HG03521 (cell line): ENCODE results near the gene KRT71.

Experiments used
- ATAC-seq: cut with Tn5 transposase; IDR thresholded peaks from one replicate; pipeline ENCODE4 v1.9.1; 2021; ENCODE audit warnings: mild to moderate bottlenecking, moderate library complexity; ENCODE audit not compliant: unreplicated experiment

Gene KRT71

GRCh38 chr12:52539821-52540173, 13.1 kb downstream of the KRT71 start:
- ATAC-seq, result no peak

DNA sequence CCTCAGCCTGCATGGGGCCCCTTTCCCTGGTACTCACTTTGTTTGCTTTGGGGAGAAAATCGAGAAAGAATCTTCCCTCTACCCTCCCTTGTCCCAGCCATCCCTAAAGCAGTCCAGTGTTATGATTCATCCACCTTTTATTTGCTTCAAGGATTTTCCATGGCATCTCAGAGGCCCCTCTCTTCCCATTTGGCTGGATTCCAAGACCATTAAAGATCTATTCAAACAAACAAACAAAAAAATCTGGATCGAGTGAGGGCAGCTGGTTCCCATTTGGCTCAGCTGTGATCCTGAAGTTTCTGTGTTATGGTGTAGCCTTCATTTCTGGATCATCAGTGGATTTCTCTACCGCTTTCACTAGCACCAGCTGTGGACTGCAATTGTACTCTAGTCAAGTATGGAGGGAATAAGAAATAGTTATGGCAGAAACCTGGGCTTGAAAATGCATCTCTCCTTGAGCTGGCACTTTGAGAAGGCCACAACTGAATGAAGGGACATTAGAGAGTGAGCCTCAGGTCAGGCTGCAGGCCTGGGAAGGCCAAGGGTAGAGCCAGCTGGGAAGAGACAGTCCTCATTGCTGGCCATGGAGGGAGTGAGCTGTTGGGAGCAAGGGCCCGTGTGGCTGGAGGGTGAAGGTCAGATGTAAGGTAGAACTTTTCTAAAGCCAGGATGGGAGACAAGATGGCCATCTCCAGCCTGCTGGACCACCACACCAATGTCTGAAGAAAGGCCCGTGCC, 13.7 kb downstream of the KRT71 start:
- no peak for ATAC-seq

DNA sequence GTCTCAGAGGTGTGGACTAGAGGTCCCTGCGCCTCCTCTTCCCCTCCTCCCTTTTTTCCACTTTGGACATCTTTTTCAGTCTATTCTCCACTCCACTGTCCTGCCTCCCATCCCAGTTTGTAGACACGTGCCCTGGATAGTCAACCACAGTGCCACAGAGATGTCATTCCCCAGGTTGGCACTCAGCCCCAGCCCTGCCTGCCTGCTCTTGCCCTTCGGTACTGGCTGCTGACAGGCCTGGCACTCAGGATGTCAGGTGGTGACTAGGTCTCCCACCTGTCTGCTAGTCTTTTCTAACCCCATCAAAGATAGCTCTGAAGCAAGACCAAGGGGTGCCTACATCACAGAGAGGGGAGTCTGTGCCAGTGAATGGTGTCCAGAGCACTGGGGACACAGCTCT, 15.8 kb downstream of the KRT71 start:
- no peak for ATAC-seq

DNA sequence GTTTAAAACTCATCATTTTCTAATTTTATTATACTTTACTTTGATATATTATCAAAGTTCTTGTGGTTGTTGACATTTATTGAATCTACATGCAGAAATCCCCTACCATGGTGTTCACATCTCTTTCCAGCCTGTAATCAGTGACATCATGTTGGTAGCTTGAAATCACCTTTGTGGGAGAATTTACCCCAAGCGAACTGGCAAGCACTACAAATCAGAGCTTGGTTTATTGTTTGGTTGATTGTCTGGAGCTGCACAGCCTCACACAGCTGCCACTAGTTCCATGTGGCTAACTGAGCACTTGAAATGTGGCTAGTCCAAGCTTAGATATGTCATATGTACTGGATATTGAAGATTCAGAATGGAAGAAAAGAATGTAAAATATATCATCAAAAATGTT, 17.4 kb downstream of the KRT71 start:
- no peak for ATAC-seq

DNA sequence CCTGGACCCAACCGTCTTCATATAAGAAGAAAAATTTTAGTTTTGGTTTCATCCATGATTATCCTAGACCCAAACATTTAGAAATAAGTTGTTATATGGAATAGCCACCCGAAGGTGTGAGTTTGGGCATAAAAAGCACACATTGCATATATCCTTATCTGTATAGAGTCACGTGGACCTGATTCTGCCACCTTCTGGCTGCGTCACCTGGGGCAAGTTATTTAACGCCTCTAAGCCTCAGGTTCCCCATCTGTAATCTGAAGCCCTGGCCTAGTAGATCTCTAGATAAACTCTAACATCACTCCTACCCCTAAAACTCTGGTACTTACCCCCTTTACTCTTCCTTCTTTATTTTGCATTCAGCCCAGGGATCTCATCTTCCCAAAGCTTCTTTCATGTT, 18.5 kb downstream of the KRT71 start:
- ATAC-seq, result no peak

DNA sequence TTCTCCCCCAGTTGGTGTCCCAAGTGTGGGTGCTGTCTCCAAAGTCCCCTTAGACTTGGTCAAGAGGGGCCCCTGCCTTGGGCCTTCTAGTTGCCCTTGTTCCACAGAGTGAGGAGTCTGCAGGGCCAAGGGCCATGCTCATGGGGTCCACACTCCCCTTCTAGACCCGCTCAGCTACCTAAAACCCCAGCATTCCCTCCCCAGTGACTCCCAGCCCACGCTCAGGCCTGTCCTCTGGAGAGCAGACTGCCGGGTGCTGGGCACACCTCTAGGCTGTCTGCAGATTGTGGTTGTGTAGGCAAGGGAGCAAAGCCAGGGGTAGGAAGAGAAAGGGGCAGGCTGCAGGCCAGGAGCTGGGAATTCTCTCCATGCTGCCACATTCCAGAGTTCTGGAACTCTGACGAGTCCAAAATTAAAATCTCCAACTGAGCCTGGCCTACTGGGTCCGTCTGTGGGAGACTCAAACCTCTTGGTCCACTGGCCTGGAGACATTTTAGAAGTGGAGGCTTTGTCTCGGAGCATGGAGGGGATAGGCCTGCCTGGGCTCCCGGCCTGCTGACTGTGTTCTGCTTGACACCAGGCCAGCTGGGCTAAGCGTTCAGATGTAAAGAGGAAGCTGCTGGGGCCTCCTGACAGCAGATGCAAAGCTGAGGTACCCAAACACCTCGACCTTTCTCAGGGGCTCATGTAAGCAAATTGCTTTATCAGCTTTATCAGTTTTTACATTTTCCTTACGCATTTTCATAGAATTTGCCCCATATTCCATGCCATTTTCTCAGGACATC, 19.1 kb downstream of the KRT71 start:
- ATAC-seq, result no peak

DNA sequence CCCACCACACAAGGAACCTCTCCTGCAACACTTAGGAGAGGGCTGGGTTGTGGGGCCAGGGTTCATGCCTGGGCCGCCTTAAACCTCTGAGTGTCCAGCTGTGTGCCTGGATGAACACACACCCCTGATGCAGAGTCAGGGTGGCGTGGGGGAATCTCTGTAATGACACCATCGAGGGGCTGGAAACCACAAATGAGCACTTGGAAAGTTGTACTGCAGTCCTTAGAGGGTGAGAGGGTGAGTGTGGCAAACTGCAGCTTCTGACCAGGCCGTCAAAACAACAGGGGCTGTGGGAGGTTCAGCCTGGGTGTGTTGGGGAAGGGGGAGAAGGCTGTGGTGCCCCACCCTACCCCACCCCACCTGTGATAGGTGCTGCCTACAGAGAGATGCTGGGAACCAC, 20.3 kb downstream of the KRT71 start:
- no peak for ATAC-seq

DNA sequence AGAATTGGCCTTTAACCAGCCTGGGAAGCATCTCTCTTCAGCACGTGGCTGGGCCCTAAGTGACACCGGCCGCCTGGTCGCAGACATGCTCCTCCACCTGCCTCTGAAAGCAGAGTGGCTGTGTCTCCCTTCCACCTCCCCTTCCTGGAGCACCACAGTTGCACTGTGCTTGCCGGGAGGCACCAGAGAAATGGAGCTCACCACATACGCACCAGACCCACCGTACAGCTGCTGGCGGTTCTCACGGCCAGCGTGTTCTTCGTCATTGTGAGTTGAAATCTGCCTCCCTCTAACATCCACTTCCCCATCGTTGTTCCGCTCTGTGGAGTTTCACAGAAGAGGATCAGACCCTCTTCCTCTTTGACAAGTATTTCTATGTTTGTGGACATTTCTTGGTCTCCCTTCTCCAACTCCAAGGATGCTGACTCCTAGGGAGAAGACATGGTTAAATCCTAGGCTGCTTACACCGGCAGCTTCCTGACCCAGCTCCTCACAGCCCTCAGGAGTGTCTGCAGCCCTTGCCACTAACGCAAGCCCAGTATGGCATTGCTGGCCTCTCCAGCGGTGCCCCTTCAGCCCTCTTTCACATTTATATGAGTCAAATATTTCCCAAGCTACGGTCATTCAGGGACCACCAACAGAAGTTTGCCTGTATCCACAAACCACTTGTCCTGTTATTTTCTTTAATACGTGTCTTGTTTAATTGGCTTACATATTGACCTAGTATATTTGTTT, 21.2 kb downstream of the KRT71 start:
- no peak for ATAC-seq

DNA sequence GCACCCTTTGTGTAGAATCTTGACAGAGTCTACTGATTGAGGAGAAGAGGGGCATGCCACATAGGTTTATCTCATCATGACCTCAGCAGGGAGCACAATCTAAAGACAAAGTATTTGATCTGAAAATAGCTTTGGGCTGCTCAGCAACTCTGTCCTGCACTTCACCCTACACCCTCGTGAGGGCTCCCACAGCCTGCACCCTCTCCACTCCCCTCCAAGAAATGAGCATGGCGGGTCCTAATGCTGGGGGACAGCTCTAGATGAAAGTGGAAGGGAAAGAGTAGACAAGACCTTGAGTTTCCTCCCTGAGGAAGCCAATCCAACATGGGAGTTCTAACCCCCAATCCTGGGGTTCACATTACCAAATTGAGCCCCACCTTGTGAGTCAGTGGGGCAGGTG, 22.0 kb downstream of the KRT71 start:
- ATAC-seq, result no peak

DNA sequence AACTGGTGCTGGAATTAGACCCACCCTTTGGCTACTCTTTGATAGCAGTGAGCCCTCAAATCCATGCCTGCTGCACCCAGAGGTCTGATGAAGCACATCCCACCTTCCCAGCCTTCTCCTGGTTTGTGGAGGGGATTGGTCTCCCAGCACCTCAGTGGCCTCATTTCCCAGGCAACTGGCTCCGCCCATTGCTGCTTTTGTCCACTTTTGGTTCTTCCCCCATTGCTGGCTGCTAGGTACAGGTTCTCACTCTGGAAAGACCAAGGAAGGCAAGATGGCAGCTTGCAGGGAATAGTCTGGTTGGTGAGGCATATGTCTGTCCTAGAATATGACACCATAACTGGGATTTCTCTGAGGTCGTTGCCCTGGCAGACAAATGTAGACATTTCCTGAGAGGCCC, 22.6 kb downstream of the KRT71 start:
- ATAC-seq, result no peak

- no peak for ATAC-seq
These were observed 23.1 kb downstream of the KRT71 start for GRCh38 chr12:52529846-52530245.

GRCh38 chr12:52529417-52529816, 23.5 kb downstream of the KRT71 start:
- ATAC-seq, result no peak

DNA sequence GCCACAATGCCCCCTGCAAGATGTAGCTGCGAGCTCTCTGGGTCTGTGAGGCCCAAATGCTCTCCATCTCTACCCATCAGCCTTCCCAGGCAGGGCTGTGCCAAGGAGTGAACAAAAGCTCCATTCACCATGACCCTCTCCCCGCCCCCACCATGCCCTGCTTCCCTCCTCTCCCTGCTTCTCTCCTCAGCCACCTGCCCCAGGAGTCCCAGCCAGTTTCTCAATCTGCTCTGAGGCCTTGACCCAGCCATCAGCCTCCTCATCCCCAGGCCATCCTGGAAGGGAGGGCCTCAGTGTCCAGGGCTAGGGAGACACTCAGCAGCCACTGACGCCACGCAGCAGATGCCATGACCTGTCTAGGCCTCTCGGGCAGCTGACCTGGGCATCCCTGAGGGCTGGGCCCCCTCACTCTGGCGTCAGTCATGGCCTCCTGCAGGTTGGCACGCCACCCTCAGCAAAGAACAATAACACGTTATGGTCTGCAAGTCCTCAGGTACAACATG, 24.3 kb downstream of the KRT71 start:
- ATAC-seq, result no peak

GRCh38 chr12:52527121-52527800, 25.7 kb downstream of the KRT71 start:
- ATAC-seq, result no peak

DNA sequence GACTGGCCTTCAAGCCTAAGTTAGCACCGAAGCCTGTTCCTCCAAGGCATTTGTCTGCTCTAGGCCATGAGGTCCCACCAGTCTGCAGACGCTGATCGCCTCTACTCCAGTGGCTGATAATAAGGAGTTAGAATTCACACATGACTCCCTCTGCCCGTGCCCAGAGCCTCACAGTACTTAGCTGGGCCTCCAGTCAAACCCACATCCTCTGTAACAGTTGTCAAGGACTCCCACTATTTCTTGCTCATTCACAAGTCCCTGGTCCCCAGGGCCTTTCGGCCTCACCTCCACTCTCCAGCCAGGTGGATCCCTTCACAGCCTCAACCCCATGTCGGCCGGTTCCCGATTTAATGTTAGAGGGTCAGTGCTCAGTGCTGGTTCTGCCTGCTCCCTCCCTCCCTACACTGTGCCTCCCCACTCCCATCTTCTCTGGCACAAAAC, 26.4 kb downstream of the KRT71 start:
- no peak for ATAC-seq

DNA sequence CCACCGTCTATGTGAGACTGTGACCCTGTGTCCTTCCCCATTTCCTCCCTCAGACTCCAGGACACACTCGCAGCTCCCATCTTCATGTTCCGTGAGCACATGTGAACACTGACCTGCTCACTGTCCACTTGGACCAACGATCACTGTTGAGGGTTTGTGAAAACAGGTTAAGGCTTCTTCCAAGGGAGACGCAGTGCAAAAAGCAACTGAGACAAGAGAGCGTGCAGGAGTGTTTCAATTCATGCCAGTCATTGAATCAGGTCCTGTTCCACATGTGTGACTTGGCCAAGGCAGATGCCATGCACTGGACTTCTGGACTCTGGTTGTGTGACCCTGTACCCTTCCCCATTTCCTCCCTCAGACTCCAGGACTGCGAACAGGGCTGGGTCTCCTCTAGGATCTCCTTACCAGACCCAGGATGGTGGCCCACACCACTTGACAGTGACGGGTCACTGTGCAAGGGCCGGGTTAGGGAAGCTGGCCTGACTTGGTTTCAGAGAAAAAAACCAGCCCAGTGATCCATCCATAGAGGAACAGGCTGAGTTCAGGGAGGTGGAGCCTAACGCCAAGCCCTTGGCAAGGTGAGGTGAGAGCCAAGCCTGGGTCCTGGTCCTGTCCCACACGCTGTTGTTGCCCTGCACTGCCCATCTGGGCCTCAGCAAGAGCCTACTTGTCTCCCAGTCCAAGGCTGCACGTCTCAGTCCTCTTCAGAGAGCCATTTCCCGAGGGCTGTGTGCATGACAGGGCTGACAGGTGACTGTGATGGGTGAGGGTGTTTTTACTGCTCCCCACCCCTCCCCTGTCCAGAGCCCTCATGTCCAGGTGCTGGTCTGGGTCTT, 27.1 kb downstream of the KRT71 start:
- no peak for ATAC-seq

- ATAC-seq, result no peak
These were observed 27.9 kb downstream of the KRT71 start for GRCh38 chr12:52524898-52525591.

DNA sequence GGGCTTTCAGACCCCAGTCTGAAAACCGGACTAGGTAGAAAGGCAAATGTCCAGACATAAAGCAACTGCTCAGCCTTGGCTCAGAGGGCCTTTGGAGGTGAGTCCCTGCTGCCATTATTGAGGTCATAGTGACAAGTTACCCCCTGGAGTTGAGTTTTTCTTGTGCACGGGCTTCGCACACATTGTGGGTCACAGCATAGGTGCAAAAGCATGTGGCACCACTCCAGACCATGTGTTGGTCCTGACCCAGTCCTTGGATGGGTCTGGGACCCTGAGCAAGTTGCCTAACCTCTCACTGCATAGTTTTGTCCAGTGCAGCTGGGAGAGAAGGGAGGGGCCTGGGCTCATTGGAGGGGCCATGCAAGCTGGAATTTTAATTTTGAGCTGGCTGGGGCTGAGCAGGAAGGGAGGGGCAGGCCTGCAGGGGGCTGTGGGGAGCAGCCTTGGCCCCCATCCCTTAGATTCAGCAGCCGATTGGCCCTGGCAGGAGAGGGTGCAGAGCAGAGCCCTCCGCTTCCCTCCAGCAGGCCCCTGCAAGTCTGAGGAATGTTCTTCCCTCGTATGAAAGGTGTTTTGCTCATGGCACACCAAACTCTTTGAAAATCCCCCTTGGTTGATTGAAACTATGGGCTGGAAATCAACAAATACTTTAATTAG, 28.6 kb downstream of the KRT71 start:
- no peak for ATAC-seq

- ATAC-seq, result no peak
These were observed 29.1 kb downstream of the KRT71 start for GRCh38 chr12:52523824-52524223.
